ENCODE measurements around the gene TNFRSF1B.

TNFRSF1B gene

GRCh38 chr1:12166834-12167492 lies at the start of gene TNFRSF1B:
Gene TNFRSF1B, plus strand, starts transcription at chr1:12166991. Its CDS starts 101 bp downstream, at chr1:12167092.
- no peak for DNase-seq

- no peak for DNase-seq
These were observed 45.4 kb upstream of the TNFRSF1B start for GRCh38 chr1:12121212-12122003.

- DNase-seq, result no peak
These were observed 43.6 kb upstream of the TNFRSF1B start for GRCh38 chr1:12123172-12123571.

- no peak for DNase-seq
These were observed 41.9 kb upstream of the TNFRSF1B start for GRCh38 chr1:12124693-12125421.

GRCh38 chr1:12125422-12126355 lies 41.1 kb upstream of the TNFRSF1B start:
- no peak for DNase-seq

- no peak for DNase-seq
These were observed 40.0 kb upstream of the TNFRSF1B start for GRCh38 chr1:12126781-12127180.

GRCh38 chr1:12127206-12127810 lies 39.5 kb upstream of the TNFRSF1B start:
- DNase-seq, result no peak

- no peak for DNase-seq
These were observed 38.7 kb upstream of the TNFRSF1B start for GRCh38 chr1:12128120-12128519.

- DNase-seq, result no peak
These were observed 37.2 kb upstream of the TNFRSF1B start for GRCh38 chr1:12129624-12130023.

GRCh38 chr1:12130466-12131130 lies 36.2 kb upstream of the TNFRSF1B start:
- no peak for DNase-seq

- no peak for DNase-seq
These were observed 34.7 kb upstream of the TNFRSF1B start for GRCh38 chr1:12132078-12132477.

GRCh38 chr1:12134716-12135115 lies 32.1 kb upstream of the TNFRSF1B start:
- DNase-seq, result no peak

- no peak for DNase-seq
These were observed 31.2 kb upstream of the TNFRSF1B start for GRCh38 chr1:12135612-12136011.

GRCh38 chr1:12136916-12137610 lies 29.7 kb upstream of the TNFRSF1B start:
- DNase-seq, result no peak

GRCh38 chr1:12138196-12139168 lies 28.3 kb upstream of the TNFRSF1B start:
- DNase-seq, result no peak

GRCh38 chr1:12140016-12140415 lies 26.8 kb upstream of the TNFRSF1B start:
- DNase-seq, result no peak

- DNase-seq, result no peak
These were observed 26.2 kb upstream of the TNFRSF1B start for GRCh38 chr1:12140515-12141162.

- DNase-seq, result no peak
These were observed 25.5 kb upstream of the TNFRSF1B start for GRCh38 chr1:12141163-12141850.
